Nephron progenitor cell (in vitro differentiated cells): ENCODE results near the gene GFOD2.

ENCODE experiments used
- DNase-seq: peaks from one replicate; pipeline ENCODE4 v3.0.0; 2021
- H3K27ac Mint-ChIP-seq: 2 replicates; pipeline ENCODE4 v1.8.0; 2021; ENCODE audit warnings: mild to moderate bottlenecking, moderate library complexity, mixed read lengths
- H3K27me3 Mint-ChIP-seq: 2 replicates; pipeline ENCODE4 v1.8.0; 2021; ENCODE audit warnings: mild to moderate bottlenecking, low read depth, mixed read lengths; ENCODE audit not compliant: poor library complexity
- H3K36me3 Mint-ChIP-seq: 2 replicates; pipeline ENCODE4 v1.8.0; 2021; ENCODE audit warnings: low read depth, mixed read lengths
- H3K4me1 Mint-ChIP-seq: 2 replicates; pipeline ENCODE4 v1.8.0; 2021; ENCODE audit warnings: mixed read lengths
- H3K4me3 Mint-ChIP-seq: 2 replicates; pipeline ENCODE4 v1.8.0; 2021; ENCODE audit warnings: mild to moderate bottlenecking, moderate library complexity, mixed read lengths
- H3K9me3 Mint-ChIP-seq: 2 replicates; pipeline ENCODE4 v1.8.0; 2021; ENCODE audit warnings: mild to moderate bottlenecking, moderate library complexity, mixed read lengths
- CTCF ChIP-seq: fragments of 200-600 bp; sonication (generic); IDR thresholded peaks from 2 replicates; pipeline ENCODE4 v1.5.0; 2021; ENCODE audit warnings: antibody characterized with exemption

The GFOD2 gene

DNA sequence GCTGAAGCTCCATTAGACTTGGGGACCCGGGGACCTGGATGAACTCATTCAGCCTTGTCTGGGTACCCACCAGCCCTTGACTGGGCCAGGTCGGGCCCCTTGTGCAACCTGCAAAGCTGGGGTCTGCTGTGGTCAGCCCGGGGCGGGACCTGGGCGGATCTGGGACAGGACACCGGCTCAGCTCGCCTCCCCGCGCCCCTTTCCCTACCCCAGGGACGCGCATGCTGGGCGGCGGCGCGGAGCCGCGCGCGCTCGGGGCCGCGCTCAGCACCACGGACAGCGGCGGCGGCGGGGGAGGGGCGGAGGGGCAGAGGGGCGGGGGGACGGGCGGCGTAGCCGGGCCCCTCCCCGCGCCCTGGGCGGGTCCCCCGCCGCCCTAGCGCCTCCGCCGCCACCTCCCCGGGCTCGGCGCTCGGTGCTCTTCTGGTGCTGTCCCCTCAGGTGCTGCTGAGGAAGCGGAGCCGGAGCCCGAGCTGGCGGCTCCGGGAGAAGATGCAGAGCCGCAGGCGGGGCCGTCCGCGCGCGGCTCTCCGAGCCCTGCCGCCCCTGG, 66.5 kb downstream of the GFOD2 start:
- DNase-seq = peak; percentile 80

DNA sequence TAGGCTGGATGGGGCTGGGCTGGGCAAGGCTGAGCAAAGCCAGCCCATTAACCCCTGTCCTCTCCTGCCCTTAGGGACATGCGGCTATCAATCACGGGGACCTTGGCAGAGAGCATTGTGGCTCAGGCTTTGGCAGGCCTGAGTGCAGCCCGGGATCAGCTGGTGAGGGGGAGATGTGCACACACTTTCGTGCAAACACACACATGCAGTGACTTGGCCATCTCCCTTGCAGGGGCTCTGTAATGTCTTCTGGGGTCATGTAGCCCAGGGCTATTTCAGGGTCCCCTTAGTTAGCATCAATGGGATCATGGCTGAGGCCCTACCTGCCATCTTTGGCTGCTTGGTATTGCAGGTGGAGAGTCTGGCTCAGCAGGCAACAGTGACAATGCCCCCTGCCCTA, 67.3 kb downstream of the GFOD2 start:
- H3K4me1 Mint-ChIP-seq = peaks cover 11% of the 10 kb centered on the region
- no peak for TF ChIP-seq CTCF
- no peak overlapping the region for H3K27ac Mint-ChIP-seq
- H3K27me3 Mint-ChIP-seq = peaks cover 71% of the 10 kb centered on the region
- peak overlapping the region; percentile 72 for H3K4me3 Mint-ChIP-seq
- no peak for DNase-seq
- no peaks in the 10 kb centered on the region for H3K36me3 Mint-ChIP-seq
- no peaks in the 10 kb centered on the region for H3K9me3 Mint-ChIP-seq

More for the DNA sequence above, 66.5 kb downstream of the GFOD2 start:
- TF ChIP-seq CTCF = no peak
- Mint-ChIP-seq H3K36me3 (no peaks in the 10 kb centered on the region), H3K9me3 (no peaks in the 10 kb centered on the region), H3K4me1 (peaks cover 11% of the 10 kb centered on the region), H3K4me3 (no peak overlapping the region), H3K27ac (no peak overlapping the region), H3K27me3 (peaks cover 65% of the 10 kb centered on the region)

GRCh38 chr16:67651039-67651438, 68.1 kb downstream of the GFOD2 start:
- peaks cover 78% of the 10 kb centered on the region for H3K27me3 Mint-ChIP-seq
- H3K9me3 Mint-ChIP-seq = no peaks in the 10 kb centered on the region
- H3K4me1 Mint-ChIP-seq = peaks cover 11% of the 10 kb centered on the region
- no peak overlapping the region for H3K27ac Mint-ChIP-seq
- H3K36me3 Mint-ChIP-seq = no peaks in the 10 kb centered on the region
- H3K4me3 Mint-ChIP-seq = no peak overlapping the region
- no peak for DNase-seq
- TF ChIP-seq CTCF = no peak

- no peak for DNase-seq
- peaks cover 78% of the 10 kb centered on the region for H3K27me3 Mint-ChIP-seq
- H3K27ac Mint-ChIP-seq = no peak overlapping the region
- H3K4me1 Mint-ChIP-seq = peaks cover 11% of the 10 kb centered on the region
- no peaks in the 10 kb centered on the region for H3K36me3 Mint-ChIP-seq
- H3K9me3 Mint-ChIP-seq = no peaks in the 10 kb centered on the region
- TF ChIP-seq CTCF = no peak
- H3K4me3 Mint-ChIP-seq = no peak overlapping the region
These were observed 69.1 kb downstream of the GFOD2 start for GRCh38 chr16:67650023-67650422.

DNA sequence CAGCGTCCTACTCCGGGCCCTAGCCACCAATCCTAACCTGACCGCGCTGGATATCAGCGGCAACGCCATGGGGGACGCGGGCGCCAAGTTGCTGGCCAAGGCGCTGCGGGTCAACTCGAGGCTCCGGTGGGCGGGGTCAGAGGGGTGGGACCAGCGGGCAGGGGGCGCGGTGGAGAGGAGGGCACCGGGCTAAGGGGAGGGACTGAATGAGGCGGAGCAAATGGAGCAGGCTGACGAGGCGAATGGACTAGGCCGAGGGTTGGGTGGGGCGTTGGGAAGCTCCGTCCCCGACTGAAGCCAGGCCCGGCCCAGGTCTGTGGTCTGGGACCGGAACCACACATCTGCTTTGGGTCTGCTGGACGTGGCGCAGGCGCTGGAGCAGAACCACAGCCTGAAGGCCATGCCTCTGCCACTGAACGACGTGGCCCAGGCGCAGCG, 69.6 kb downstream of the GFOD2 start:
- DNase-seq = peak; percentile 37
- no peaks in the 10 kb centered on the region for H3K9me3 Mint-ChIP-seq
- no peak overlapping the region for H3K27ac Mint-ChIP-seq
- no peak for TF ChIP-seq CTCF
- H3K4me1 Mint-ChIP-seq = peaks cover 11% of the 10 kb centered on the region
- H3K27me3 Mint-ChIP-seq = peaks cover 74% of the 10 kb centered on the region
- no peak overlapping the region for H3K4me3 Mint-ChIP-seq
- H3K36me3 Mint-ChIP-seq = no peaks in the 10 kb centered on the region

GRCh38 chr16:67648764-67649407, 70.2 kb downstream of the GFOD2 start:
- peaks cover 74% of the 10 kb centered on the region for H3K27me3 Mint-ChIP-seq
- no peaks in the 10 kb centered on the region for H3K9me3 Mint-ChIP-seq
- DNase-seq = no peak
- H3K4me3 Mint-ChIP-seq = no peak overlapping the region
- no peak for TF ChIP-seq CTCF
- no peak overlapping the region for H3K27ac Mint-ChIP-seq
- H3K36me3 Mint-ChIP-seq = no peaks in the 10 kb centered on the region
- peaks cover 10% of the 10 kb centered on the region for H3K4me1 Mint-ChIP-seq
